Gastroesophageal sphincter (tissue), 4 donors: ENCODE measurements around the gene TFPI2. TPM values are rescaled to one million over a fixed set of nuclear protein-coding genes. Genes with fewer than 3 reads are reported as not detected.

Experiments
- ATAC-seq: fragments of 150-250 bp; one replicate; pipeline ENCODE4 v1.9.1; 2016; ENCODE audit warnings: mild to moderate bottlenecking, moderate library complexity
- H3K27ac ChIP-seq, 4 donors: fragments of 200-600 bp; sonication (generic) in 3 of 4; 1 replicate in 3 of 4; 2 replicates in 1 of 4; pipeline ENCODE4 v1.5.1; 2016 to 2019
- H3K27me3 ChIP-seq: fragments of 200-600 bp; sonication (generic); one replicate; pipeline ENCODE4 v1.5.1; 2019
- H3K36me3 ChIP-seq, 2 donors: fragments of 200-600 bp; sonication (generic); one replicate each; pipeline ENCODE4 v1.5.1; 2019; ENCODE audit warnings: control low read depth in 1 of 2
- H3K4me1 ChIP-seq, 3 donors: fragments of 200-600 bp; sonication (generic); 1 replicate in 2 of 3; 2 replicates in 1 of 3; pipeline ENCODE4 v1.5.1; 2016 to 2019; ENCODE audit warnings: control low read depth in 2 of 3
- H3K4me3 ChIP-seq, 2 donors: fragments of 200-600 bp; sonication (generic); one replicate each; pipeline ENCODE4 v1.5.1; 2019; ENCODE audit warnings: mild to moderate bottlenecking in 1 of 2, moderate library complexity in 1 of 2
- H3K9me3 ChIP-seq, 3 donors: fragments of 200-600 bp; sonication (generic); one replicate each; pipeline ENCODE4 v1.5.1; 2017 to 2019; ENCODE audit warnings: control low read depth in 2 of 3
- CTCF ChIP-seq, 4 experiments: fragments of 200-600 bp in 2 of 4; fragments of 450-650 bp in 2 of 4; sonication (generic) in 1 of 4; IDR thresholded peaks; one replicate each; pipeline ENCODE4 v1.5.1; 2017 to 2019; ENCODE audit warnings: antibody characterized with exemption in 4 of 4, mild to moderate bottlenecking in 2 of 4, moderate library complexity in 2 of 4
- EP300 ChIP-seq: sonication (generic); formaldehyde crosslinking; IDR thresholded peaks from one replicate; pipeline ENCODE4 v1.6.1; 2017; ENCODE audit warnings: antibody characterized with exemption, mild to moderate bottlenecking
- POLR2A ChIP-seq, 2 donors: fragments of 450-650 bp; IDR thresholded peaks; one replicate each; pipeline ENCODE4 v1.6.1; 2017; ENCODE audit warnings: antibody characterized with exemption in 2 of 2, mild to moderate bottlenecking in 2 of 2, moderate library complexity in 1 of 2
- POLR2AphosphoS5 ChIP-seq: sonication (generic); formaldehyde crosslinking; IDR thresholded peaks from one replicate; pipeline ENCODE4 v1.6.1; 2017; ENCODE audit warnings: antibody characterized with exemption
- WGBS, 2 donors: methylation state at CpG; one replicate each; pipeline ENCODE4 v1.1.5; 2018; ENCODE audit warnings: low coverage in 1 of 2; 5-methylcytosine and 5-hydroxymethylcytosine counted together
- total RNA-seq, 4 donors: library from RNA; depleted of rRNA; stranded (reverse); fragments of >200 nt; gene quantifications; one replicate each; pipeline ENCODE4 v1.1.0, GENCODE V29; 2016

Gene TFPI2
- total RNA-seq, 4 donors from 2014 or later: 0.85 to 40.1 (median 5.6) TPM

- WGBS, 2 donors: 52 to 67% methylated on average over 1 of the region's 1 CpG
- Histone ChIP-seq H3K9me3 (no peaks in the 10 kb centered on the region), H3K27ac (no peak overlapping the region), H3K36me3 (no peaks in the 10 kb centered on the region), H3K27me3 (peaks cover 20% of the 10 kb centered on the region), H3K4me1 (peaks cover 0 to 20% (median 5%) of the 10 kb centered on the region in 3 donors), H3K4me3 (no peak overlapping the region)
- no peak for ATAC-seq
- TF ChIP-seq EP300: no peak
- TF ChIP-seq CTCF (IDR thresholded peaks at IDR 0.05): no peak
- no peak for TF ChIP-seq POLR2AphosphoS5
- no peak for TF ChIP-seq POLR2A (IDR thresholded peaks at IDR 0.05)
Measured at GRCh38 chr7:93894426-93894825, 3.9 kb upstream of the TFPI2 start.

GRCh38 chr7:93890041-93890463, 501 bp downstream of the TFPI2 start:
- H3K9me3 ChIP-seq: no peaks in the 10 kb centered on the region
- H3K27me3 ChIP-seq: peaks cover 27% of the 10 kb centered on the region
- no peaks in the 10 kb centered on the region for H3K36me3 ChIP-seq
- no peak overlapping the region for H3K27ac ChIP-seq
- TF ChIP-seq CTCF (IDR thresholded peaks at IDR 0.05): peak in 1 of 4 experiments; percentile 13
- TF ChIP-seq POLR2AphosphoS5: no peak
- ATAC-seq: peak; percentile 25
- peak overlapping the region; percentile 32 to 56 for H3K4me3 ChIP-seq
- WGBS, 2 donors: 1 to 6% methylated on average over 18 of the region's 28 CpGs
- peaks cover 0 to 14% (median 5%) of the 10 kb centered on the region in 3 donors for H3K4me1 ChIP-seq

GRCh38 chr7:93889261-93889660, 1.3 kb downstream of the TFPI2 start:
- Histone ChIP-seq H3K36me3 (no peaks in the 10 kb centered on the region), H3K9me3 (no peaks in the 10 kb centered on the region), H3K27ac (no peak overlapping the region), H3K27me3 (peaks cover 27% of the 10 kb centered on the region), H3K4me1 (peaks cover 0 to 13% (median 5%) of the 10 kb centered on the region in 3 donors), H3K4me3 (no peak overlapping the region)
- ATAC-seq: no peak
- WGBS, 2 donors: 50 to 91% methylated on average over 3 of the region's 3 CpGs
- TF ChIP-seq EP300 (no peak), POLR2A (IDR thresholded peaks at IDR 0.05) (no peak), POLR2AphosphoS5 (no peak), CTCF (IDR thresholded peaks at IDR 0.05) (no peak)

GRCh38 chr7:93884541-93884940, 6.0 kb downstream of the TFPI2 start:
- no peak overlapping the region for H3K27ac ChIP-seq
- peaks cover 0 to 9% (median 0%) of the 10 kb centered on the region in 3 donors for H3K9me3 ChIP-seq
- 0 to 72% methylated on average over 1 of the region's 1 CpG for WGBS, 2 donors
- H3K27me3 ChIP-seq: peaks cover 7% of the 10 kb centered on the region
- no peak for ATAC-seq
- TF ChIP-seq POLR2A (IDR thresholded peaks at IDR 0.05): no peak
- no peak for TF ChIP-seq EP300
- TF ChIP-seq POLR2AphosphoS5: no peak
- TF ChIP-seq CTCF (IDR thresholded peaks at IDR 0.05): no peak
- H3K4me3 ChIP-seq: no peak overlapping the region
- H3K36me3 ChIP-seq: no peaks in the 10 kb centered on the region
- H3K4me1 ChIP-seq: peaks cover 0 to under 1% (median 0%) of the 10 kb centered on the region in 3 donors

GRCh38 chr7:93883917-93884345, 6.6 kb downstream of the TFPI2 start:
- Histone ChIP-seq H3K27me3 (peaks cover 3% of the 10 kb centered on the region), H3K4me1 (no peaks in the 10 kb centered on the region), H3K4me3 (no peak overlapping the region), H3K36me3 (no peaks in the 10 kb centered on the region), H3K9me3 (peaks cover 0 to 14% (median 0%) of the 10 kb centered on the region in 3 donors), H3K27ac (no peak overlapping the region)
- no peak for TF ChIP-seq CTCF (IDR thresholded peaks at IDR 0.05)
- no peak for TF ChIP-seq EP300
- TF ChIP-seq POLR2A (IDR thresholded peaks at IDR 0.05): no peak
- TF ChIP-seq POLR2AphosphoS5: no peak
- ATAC-seq: no peak
